Measurements from ENCODE around the gene ZNF474.
"Not testable (repeated sequence)": the region's sequence is repeated elsewhere in the genome, so short reads cannot be mapped to it uniquely, and the experiment has no call there.

The ZNF474 gene

GRCh38 chr5:122089096-122090013 lies 40.0 kb upstream of the ZNF474 start:
- Histone ChIP-seq H3K4me1 (ENCODE audit: low read depth, poor library complexity, severe bottlenecking) (peaks cover 41% of the 10 kb centered on the region), H3K27ac (peak overlapping the region; percentile 50), H3K4me3 (IDR thresholded peaks at IDR 0.05; ENCODE audit: insufficient read depth, low read depth, low read length) (no peak overlapping the region), H3K36me3 (ENCODE audit: insufficient read depth) (no peaks in the 10 kb centered on the region), H3K27me3 (ENCODE audit: insufficient read depth, low read depth) (no peaks in the 10 kb centered on the region), H3K9ac (no peak overlapping the region), H3K79me2 (ENCODE audit: insufficient read depth, low read depth) (no peaks in the 10 kb centered on the region), H3K4me2 (peak overlapping the region; percentile 68), H4K20me1 (ENCODE audit: insufficient read depth) (no peaks in the 10 kb centered on the region), H2AFZ (ENCODE audit: low read depth) (no peak overlapping the region)
- TF ChIP-seq CTCF (conservative IDR thresholded peaks at IDR 0.05; ENCODE audit: low read depth, low read length) = no peak

- H3K36me3 ChIP-seq (ENCODE audit: insufficient read depth) = no peaks in the 10 kb centered on the region
- peak; percentile 36; the same call in 1 of the 2 replicates for TF ChIP-seq CTCF (conservative IDR thresholded peaks at IDR 0.05; ENCODE audit: low read depth, low read length)
- no peak overlapping the region for H3K27ac ChIP-seq
- H4K20me1 ChIP-seq (ENCODE audit: insufficient read depth) = no peaks in the 10 kb centered on the region
- H3K4me2 ChIP-seq = no peak overlapping the region
- peaks cover 55% of the 10 kb centered on the region for H3K4me1 ChIP-seq (ENCODE audit: low read depth, poor library complexity, severe bottlenecking)
- H3K79me2 ChIP-seq (ENCODE audit: insufficient read depth, low read depth) = no peaks in the 10 kb centered on the region
- no peak overlapping the region for H3K4me3 ChIP-seq (IDR thresholded peaks at IDR 0.05; ENCODE audit: insufficient read depth, low read depth, low read length)
- no peak overlapping the region for H3K9ac ChIP-seq
- no peaks in the 10 kb centered on the region for H3K27me3 ChIP-seq (ENCODE audit: insufficient read depth, low read depth)
- H2AFZ ChIP-seq (ENCODE audit: low read depth) = no peak overlapping the region
Measured at GRCh38 chr5:122091936-122092600, 37.3 kb upstream of the ZNF474 start.

- no peaks in the 10 kb centered on the region for H3K27me3 ChIP-seq (ENCODE audit: insufficient read depth, low read depth)
- H3K4me3 ChIP-seq (IDR thresholded peaks at IDR 0.05; ENCODE audit: insufficient read depth, low read depth, low read length) = no peak overlapping the region
- no peak overlapping the region for H3K9ac ChIP-seq
- H3K4me1 ChIP-seq (ENCODE audit: low read depth, poor library complexity, severe bottlenecking) = peaks cover 51% of the 10 kb centered on the region
- no peaks in the 10 kb centered on the region for H3K79me2 ChIP-seq (ENCODE audit: insufficient read depth, low read depth)
- no peak for TF ChIP-seq CTCF (conservative IDR thresholded peaks at IDR 0.05; ENCODE audit: low read depth, low read length)
- H3K36me3 ChIP-seq (ENCODE audit: insufficient read depth) = no peaks in the 10 kb centered on the region
- H3K4me2 ChIP-seq = peak overlapping the region; percentile 45
- H2AFZ ChIP-seq (ENCODE audit: low read depth) = no peak overlapping the region
- H3K27ac ChIP-seq = no peak overlapping the region
- H4K20me1 ChIP-seq (ENCODE audit: insufficient read depth) = no peaks in the 10 kb centered on the region
Measured at GRCh38 chr5:122093415-122094180, 35.7 kb upstream of the ZNF474 start.

GRCh38 chr5:122094251-122094650 lies 35.1 kb upstream of the ZNF474 start:
- H3K9ac ChIP-seq; H3K79me2 ChIP-seq (ENCODE audit: insufficient read depth, low read depth); H3K27me3 ChIP-seq (ENCODE audit: insufficient read depth, low read depth); H4K20me1 ChIP-seq (ENCODE audit: insufficient read depth); H3K36me3 ChIP-seq (ENCODE audit: insufficient read depth); H3K4me3 ChIP-seq (IDR thresholded peaks at IDR 0.05; ENCODE audit: insufficient read depth, low read depth, low read length); H2AFZ ChIP-seq (ENCODE audit: low read depth): not testable (repeated sequence)
- H3K4me1 ChIP-seq (ENCODE audit: low read depth, poor library complexity, severe bottlenecking) = peaks cover 44% of the 10 kb centered on the region
- H3K4me2 ChIP-seq = peak overlapping the region; percentile 56
- peak overlapping the region; percentile 17; the same call in 1 of the 2 replicates for H3K27ac ChIP-seq
